Activated CD4-positive, alpha-beta T cell treated with anti-CD3 and anti-CD28 coated beads, Interleukin-2, amount 10 ng/mL, durations not matched to agents 24 days and 14 days (primary cell): ENCODE results near the gene TMEM170B. TPM values are rescaled to one million over a fixed set of nuclear protein-coding genes. Genes with fewer than 3 reads are reported as not detected.

Source experiments
- DNase-seq: peaks from one replicate; pipeline ENCODE4 v3.0.0; 2022
- H3K27ac Mint-ChIP-seq: one replicate; pipeline ENCODE4 v1.8.0; 2022; ENCODE audit warnings: mild to moderate bottlenecking, mixed read lengths
- H3K27me3 Mint-ChIP-seq: one replicate; pipeline ENCODE4 v1.8.0; 2022; ENCODE audit warnings: mixed read lengths
- H3K36me3 Mint-ChIP-seq: one replicate; pipeline ENCODE4 v1.8.0; 2022; ENCODE audit warnings: low read depth, mild to moderate bottlenecking, mixed read lengths
- H3K4me1 Mint-ChIP-seq: one replicate; pipeline ENCODE4 v1.8.0; 2021; ENCODE audit warnings: mixed read lengths
- H3K4me3 Mint-ChIP-seq: one replicate; pipeline ENCODE4 v1.8.0; 2022; ENCODE audit warnings: mild to moderate bottlenecking, moderate library complexity, mixed read lengths
- H3K9me3 Mint-ChIP-seq: one replicate; pipeline ENCODE4 v1.8.0; 2021; ENCODE audit warnings: mixed read lengths
- intact Hi-C: fragments of 100-400 bp; cut with micrococcal nuclease; formaldehyde crosslinking; loops from one replicate; pipeline ENCODE4 v1.15.1; 2023
- total RNA-seq: library from RNA; stranded (reverse); gene quantifications from 2 replicates; pipeline ENCODE4 v1.2.3, GENCODE V29; 2022

TMEM170B gene
- 0.72 and 0.73 TPM in 2 replicates for total RNA-seq

GRCh38 chr6:11537229-11538051 lies at the start of gene TMEM170B:
TSS of gene TMEM170B (plus strand) at chr6:11537749. CDS start at chr6:11538278, 529 bp downstream.
- Mint-ChIP-seq H3K27ac (peak within 1 kb of the TSS; percentile 77), H3K4me3 (peak within 1 kb of the TSS; percentile 85), H3K9me3 (no peaks in the 10 kb centered on the region), H3K27me3 (peaks cover 61% of the 10 kb centered on the region), H3K4me1 (peaks cover 4% of the 10 kb centered on the region), H3K36me3 (no peaks in the 10 kb centered on the region)
- DNase-seq: peak; percentile 97
- intact Hi-C loops: loop anchor here (1.0 kb wide), 1 partner anchor 444 kb away; the partner anchor contains the start of gene SMIM13

GRCh38 chr6:11490996-11491395 lies 46.6 kb upstream of the TMEM170B start:
- no peak for DNase-seq
- intact Hi-C loops: loop anchor here (10.0 kb wide), 1 partner anchor 256 kb away; the partner anchor contains the start of gene NEDD9
- Mint-ChIP-seq H3K36me3 (no peaks in the 10 kb centered on the region), H3K9me3 (no peaks in the 10 kb centered on the region), H3K27ac (no peak overlapping the region), H3K4me1 (peaks cover 10% of the 10 kb centered on the region), H3K4me3 (no peak overlapping the region), H3K27me3 (peaks cover 6% of the 10 kb centered on the region)

GRCh38 chr6:11491596-11492463 lies 45.7 kb upstream of the TMEM170B start:
- H3K4me1 Mint-ChIP-seq: peaks cover 10% of the 10 kb centered on the region
- no peak overlapping the region for H3K27ac Mint-ChIP-seq
- H3K36me3 Mint-ChIP-seq: no peaks in the 10 kb centered on the region
- peaks cover 6% of the 10 kb centered on the region for H3K27me3 Mint-ChIP-seq
- no peaks in the 10 kb centered on the region for H3K9me3 Mint-ChIP-seq
- no peak overlapping the region for H3K4me3 Mint-ChIP-seq
- intact Hi-C loops: loop anchor here (10.0 kb wide), 1 partner anchor 257 kb away; the partner anchor contains the start of gene NEDD9
- no peak for DNase-seq

- Mint-ChIP-seq H3K4me1 (peaks cover 10% of the 10 kb centered on the region), H3K36me3 (no peaks in the 10 kb centered on the region)
- intact Hi-C loops: loop anchor here (10.0 kb wide), 1 partner anchor 258 kb away; the partner anchor contains the start of gene NEDD9
Observed at GRCh38 chr6:11492464-11493290, 44.9 kb upstream of the TMEM170B start.

GRCh38 chr6:11493974-11494373 lies 43.6 kb upstream of the TMEM170B start:
- intact Hi-C loops: loop anchor here (10.0 kb wide), 1 partner anchor 259 kb away; the partner anchor contains the start of gene NEDD9
- Mint-ChIP-seq H3K27ac (no peak overlapping the region), H3K4me3 (no peak overlapping the region), H3K27me3 (no peaks in the 10 kb centered on the region), H3K36me3 (no peaks in the 10 kb centered on the region), H3K4me1 (peaks cover 10% of the 10 kb centered on the region), H3K9me3 (no peaks in the 10 kb centered on the region)
- no peak for DNase-seq

More at GRCh38 chr6:11492464-11493290, 44.9 kb upstream of the TMEM170B start:
- Mint-ChIP-seq H3K9me3 (no peaks in the 10 kb centered on the region), H3K27ac (no peak overlapping the region), H3K27me3 (peaks cover 5% of the 10 kb centered on the region), H3K4me3 (no peak overlapping the region)
- DNase-seq: no peak

GRCh38 chr6:11494786-11495564 lies 42.6 kb upstream of the TMEM170B start:
- Mint-ChIP-seq H3K27me3 (no peaks in the 10 kb centered on the region), H3K36me3 (no peaks in the 10 kb centered on the region), H3K4me1 (peaks cover 10% of the 10 kb centered on the region), H3K9me3 (no peaks in the 10 kb centered on the region), H3K4me3 (no peak overlapping the region), H3K27ac (no peak overlapping the region)
- intact Hi-C loops: loop anchor here (5.0 to 10.0 kb wide), 3 partner anchors 128 to 260 kb away; partner anchors contain the start of gene NEDD9
- DNase-seq: no peak

GRCh38 chr6:11495565-11496145 lies 41.9 kb upstream of the TMEM170B start:
- no peak overlapping the region for H3K27ac Mint-ChIP-seq

GRCh38 chr6:11496152-11497060 lies 41.1 kb upstream of the TMEM170B start:
- intact Hi-C loops: loop anchor here (1.0 to 10.0 kb wide), 9 partner anchors 73 to 402 kb away; partner anchors contain the start of gene NEDD9
- peaks cover 10% of the 10 kb centered on the region for H3K4me1 Mint-ChIP-seq
- H3K36me3 Mint-ChIP-seq: no peaks in the 10 kb centered on the region
- H3K27me3 Mint-ChIP-seq: no peaks in the 10 kb centered on the region
- H3K9me3 Mint-ChIP-seq: no peaks in the 10 kb centered on the region
- no peak overlapping the region for H3K27ac Mint-ChIP-seq
- no peak overlapping the region for H3K4me3 Mint-ChIP-seq
- DNase-seq: peak; percentile 93

More at GRCh38 chr6:11495565-11496145, 41.9 kb upstream of the TMEM170B start:
- Mint-ChIP-seq H3K4me3 (no peak overlapping the region), H3K27me3 (no peaks in the 10 kb centered on the region), H3K9me3 (no peaks in the 10 kb centered on the region), H3K4me1 (peaks cover 10% of the 10 kb centered on the region), H3K36me3 (no peaks in the 10 kb centered on the region)
- intact Hi-C loops: loop anchor here (1.0 to 10.0 kb wide), 9 partner anchors 72 to 401 kb away; partner anchors contain the start of gene NEDD9
- DNase-seq: no peak

- intact Hi-C loops: loop anchor here (2.0 to 10.0 kb wide), 4 partner anchors 78 to 262 kb away; partner anchors contain the start of gene NEDD9
- Mint-ChIP-seq H3K4me3 (no peak overlapping the region), H3K27ac (no peak overlapping the region), H3K4me1 (peaks cover 10% of the 10 kb centered on the region), H3K36me3 (no peaks in the 10 kb centered on the region), H3K27me3 (peaks cover 2% of the 10 kb centered on the region), H3K9me3 (no peaks in the 10 kb centered on the region)
- no peak for DNase-seq
Observed at GRCh38 chr6:11497107-11497506, 40.4 kb upstream of the TMEM170B start.

GRCh38 chr6:11497881-11498280 lies 39.7 kb upstream of the TMEM170B start:
- H3K27me3 Mint-ChIP-seq: peaks cover 4% of the 10 kb centered on the region
- no peaks in the 10 kb centered on the region for H3K36me3 Mint-ChIP-seq
- H3K27ac Mint-ChIP-seq: no peak overlapping the region
- no peak for DNase-seq
- peaks cover 10% of the 10 kb centered on the region for H3K4me1 Mint-ChIP-seq
- H3K4me3 Mint-ChIP-seq: no peak overlapping the region
- H3K9me3 Mint-ChIP-seq: no peaks in the 10 kb centered on the region
- intact Hi-C loops: loop anchor here (2.0 to 10.0 kb wide), 4 partner anchors 77 to 263 kb away; partner anchors contain the start of gene NEDD9

- Mint-ChIP-seq H3K36me3 (no peaks in the 10 kb centered on the region), H3K27ac (no peak overlapping the region), H3K27me3 (peaks cover 14% of the 10 kb centered on the region), H3K4me3 (no peak overlapping the region), H3K9me3 (no peaks in the 10 kb centered on the region), H3K4me1 (peaks cover 5% of the 10 kb centered on the region)
- intact Hi-C loops: no loop called here
- DNase-seq: no peak
Observed at GRCh38 chr6:11500008-11500407, 37.5 kb upstream of the TMEM170B start.
